HepG2 (cell line): ENCODE measurements around the gene TWNK. TPM values are rescaled to one million over a fixed set of nuclear protein-coding genes. Genes with fewer than 3 reads are reported as not detected.
A peak's percentile ranks its signal among the peaks of the same experiment; 100 is the strongest.

Experiments
- HIVEP1 ChIP-seq: sonication (generic); formaldehyde crosslinking; IDR thresholded peaks from 2 replicates; pipeline ENCODE4 v1.4.0; 2020; ENCODE audit warnings: mild to moderate bottlenecking, missing genetic modification reagents
- IKZF4 ChIP-seq: sonication (generic); formaldehyde crosslinking; IDR thresholded peaks from 2 replicates; pipeline ENCODE4 v1.5.1; 2020; ENCODE audit warnings: borderline replicate concordance, mild to moderate bottlenecking, low read depth, missing genetic modification reagents; ENCODE audit errors: not compliant biosample characterization
- KDM5B ChIP-seq: sonication (generic); formaldehyde crosslinking; IDR thresholded peaks from 2 replicates; pipeline ENCODE4 v1.4.0; 2020; ENCODE audit warnings: missing genetic modification reagents, mild to moderate bottlenecking, borderline replicate concordance
- MAFF ChIP-seq: IDR thresholded peaks from 2 replicates; pipeline ENCODE4 v1.6.1; 2011; ENCODE audit warnings: low read depth, low read length, improper control_type of control experiment
- MED8 ChIP-seq: sonication (generic); formaldehyde crosslinking; IDR thresholded peaks from 2 replicates; pipeline ENCODE4 v1.8.1; 2023; ENCODE audit warnings: mild to moderate bottlenecking, missing genetic modification reagents; ENCODE audit not compliant: insufficient replicate concordance
- PHF21A ChIP-seq: sonication (generic); formaldehyde crosslinking; IDR thresholded peaks from 2 replicates; pipeline ENCODE4 v1.5.0; 2020; ENCODE audit warnings: mild to moderate bottlenecking, missing genetic modification reagents
- SMAD9 ChIP-seq: sonication (generic); formaldehyde crosslinking; IDR thresholded peaks from 2 replicates; pipeline ENCODE4 v1.5.1; 2020; ENCODE audit warnings: mild to moderate bottlenecking, missing genetic modification reagents
- ZBTB21 ChIP-seq: sonication (generic); formaldehyde crosslinking; IDR thresholded peaks from 2 replicates; pipeline ENCODE4 v1.4.0; 2020; ENCODE audit warnings: missing genetic modification reagents
- ZBTB3 ChIP-seq: sonication (generic); formaldehyde crosslinking; IDR thresholded peaks from 2 replicates; pipeline ENCODE4 v1.4.0; 2020; ENCODE audit warnings: low read depth, mild to moderate bottlenecking, moderate library complexity, missing genetic modification reagents, borderline replicate concordance
- ZBTB42 ChIP-seq: sonication (generic); formaldehyde crosslinking; IDR thresholded peaks from 2 replicates; pipeline ENCODE4 v1.5.0; 2020; ENCODE audit warnings: mild to moderate bottlenecking, missing genetic modification reagents
- ZFX ChIP-seq: sonication (generic); formaldehyde crosslinking; IDR thresholded peaks from 2 replicates; pipeline ENCODE4 v1.4.0; 2020; ENCODE audit warnings: mild to moderate bottlenecking, low read depth, missing genetic modification reagents, moderate library complexity
- ZNF180 ChIP-seq: sonication (generic); formaldehyde crosslinking; IDR thresholded peaks from 2 replicates; pipeline ENCODE4 v1.4.0; 2020; ENCODE audit warnings: low read depth, missing genetic modification reagents, borderline replicate concordance
- ZNF251 ChIP-seq: sonication (generic); formaldehyde crosslinking; IDR thresholded peaks from 2 replicates; pipeline ENCODE4 v1.9.0; 2021; ENCODE audit warnings: mild to moderate bottlenecking, missing genetic modification reagents
- ZNF543 ChIP-seq: sonication (generic); formaldehyde crosslinking; IDR thresholded peaks from 2 replicates; pipeline ENCODE4 v1.4.0; 2020; ENCODE audit warnings: mild to moderate bottlenecking, missing genetic modification reagents
- ZSCAN9 ChIP-seq: IDR thresholded peaks from 2 replicates; pipeline ENCODE4 v1.6.1; 2016; ENCODE audit warnings: borderline replicate concordance
- polyA plus RNA-seq, 8 experiments: library from polyadenylated mRNA; depleted of rRNA in 3 of 8; stranded (reverse) in 7 of 8; unstranded in 1 of 8; fragments of >200 nt; fragmentation: Illumina TruSeq in 4 of 8; extraction: Trizol in 4 of 8; gene quantifications; 2 replicates each; pipeline versions ENCODE4 v1.2.1 to v1.2.3, GENCODE V29; 2011 to 2016; ENCODE audit warnings: low read depth in 4 of 8, missing spikeins in 1 of 8, mixed read lengths in 1 of 8; ENCODE audit not compliant: insufficient read depth in 1 of 8
- total RNA-seq, 5 experiments: library from RNA; depleted of rRNA; stranded (reverse); fragments of >200 nt; fragmentation: Illumina TruSeq; extraction: Trizol; gene quantifications; 2 replicates each; pipeline ENCODE4 v1.2.3, GENCODE V29; 2016; ENCODE audit warnings: low read depth in 1 of 5
- TF ChIP-seq, protein P1 (sequence below): sonication (generic); formaldehyde crosslinking; IDR thresholded peaks from 2 replicates; pipeline ENCODE4 v1.8.0; 2022; ENCODE audit warnings: missing genetic modification reagents, mild to moderate bottlenecking, moderate library complexity, borderline replicate concordance
- TF ChIP-seq, protein P2 (sequence below): IDR thresholded peaks from 2 replicates; pipeline ENCODE4 v1.6.1; 2016; ENCODE audit warnings: missing biosample characterization, missing genetic modification reagents, low read depth
- TF ChIP-seq, protein P3 (sequence below): sonication (generic); formaldehyde crosslinking; IDR thresholded peaks from 2 replicates; pipeline ENCODE4 v1.4.0; 2020; ENCODE audit warnings: mild to moderate bottlenecking, missing genetic modification reagents
- TF ChIP-seq, protein P4 (sequence below): sonication (generic); formaldehyde crosslinking; conservative IDR thresholded peaks from 2 replicates; pipeline ENCODE4 v1.4.0; 2020; ENCODE audit warnings: missing genetic modification reagents
- TF ChIP-seq, protein P5 (sequence below): IDR thresholded peaks from 2 replicates; pipeline ENCODE4 v1.6.1; 2018; ENCODE audit warnings: missing genetic modification reagents, mild to moderate bottlenecking, missing compliant biosample characterization

TWNK gene
- total and polyA plus RNA-seq, 2 of the 13 experiments (the other 11 are each of a cell fraction or from before 2014, with no cell fraction given) = 10.7 to 16.5 TPM

DNA sequence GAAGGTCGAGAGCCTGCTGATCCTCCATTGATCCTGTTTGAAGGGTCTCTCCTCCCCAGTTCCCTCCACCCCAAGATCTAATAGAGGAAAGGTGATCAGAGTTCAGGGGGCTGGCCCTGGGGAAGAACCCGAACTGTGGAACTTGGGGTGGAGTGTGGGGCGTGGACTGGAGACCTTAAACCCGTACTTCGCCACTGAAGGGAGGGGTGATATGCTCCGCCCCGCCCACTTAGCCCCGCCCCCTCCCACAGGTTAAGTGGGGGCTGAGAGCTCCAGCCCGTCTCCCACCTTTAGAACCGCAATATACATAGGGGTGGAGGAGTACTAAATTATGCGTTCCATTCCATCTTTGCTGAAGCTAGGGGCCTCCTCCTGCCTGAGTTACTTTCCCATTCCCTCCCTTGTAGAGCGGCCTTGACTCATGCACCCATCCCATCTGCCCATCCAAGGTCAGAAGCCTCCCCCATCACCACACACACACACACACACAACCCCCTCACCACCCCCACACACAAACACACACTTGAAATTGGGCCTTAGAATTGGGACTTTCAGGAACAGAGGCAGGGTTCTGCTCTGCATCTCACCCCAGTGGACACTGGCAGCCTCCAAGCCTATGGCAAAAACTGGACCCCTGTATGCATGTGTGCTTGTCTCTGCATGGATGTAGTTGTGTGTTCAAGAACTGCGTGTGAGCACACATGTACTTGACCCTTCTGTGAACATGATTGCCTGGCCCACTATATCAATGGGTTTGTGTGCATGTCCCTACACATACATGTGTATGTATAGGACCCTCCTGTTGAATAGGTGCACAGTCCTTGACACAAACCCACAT lies 17.0 kb upstream of the TWNK start (continued):
- no peak for TF ChIP-seq MAFF
- TF ChIP-seq, protein P1, sequence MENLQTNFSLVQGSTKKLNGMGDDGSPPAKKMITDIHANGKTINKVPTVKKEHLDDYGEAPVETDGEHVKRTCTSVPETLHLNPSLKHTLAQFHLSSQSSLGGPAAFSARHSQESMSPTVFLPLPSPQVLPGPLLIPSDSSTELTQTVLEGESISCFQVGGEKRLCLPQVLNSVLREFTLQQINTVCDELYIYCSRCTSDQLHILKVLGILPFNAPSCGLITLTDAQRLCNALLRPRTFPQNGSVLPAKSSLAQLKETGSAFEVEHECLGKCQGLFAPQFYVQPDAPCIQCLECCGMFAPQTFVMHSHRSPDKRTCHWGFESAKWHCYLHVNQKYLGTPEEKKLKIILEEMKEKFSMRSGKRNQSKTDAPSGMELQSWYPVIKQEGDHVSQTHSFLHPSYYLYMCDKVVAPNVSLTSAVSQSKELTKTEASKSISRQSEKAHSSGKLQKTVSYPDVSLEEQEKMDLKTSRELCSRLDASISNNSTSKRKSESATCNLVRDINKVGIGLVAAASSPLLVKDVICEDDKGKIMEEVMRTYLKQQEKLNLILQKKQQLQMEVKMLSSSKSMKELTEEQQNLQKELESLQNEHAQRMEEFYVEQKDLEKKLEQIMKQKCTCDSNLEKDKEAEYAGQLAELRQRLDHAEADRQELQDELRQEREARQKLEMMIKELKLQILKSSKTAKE (CRISPR knock-in tag) = no peak
- TF ChIP-seq KDM5B = no peak
- no peak for TF ChIP-seq PHF21A
- TF ChIP-seq ZNF180 (CRISPR knock-in tag) = no peak
- TF ChIP-seq, protein P2, sequence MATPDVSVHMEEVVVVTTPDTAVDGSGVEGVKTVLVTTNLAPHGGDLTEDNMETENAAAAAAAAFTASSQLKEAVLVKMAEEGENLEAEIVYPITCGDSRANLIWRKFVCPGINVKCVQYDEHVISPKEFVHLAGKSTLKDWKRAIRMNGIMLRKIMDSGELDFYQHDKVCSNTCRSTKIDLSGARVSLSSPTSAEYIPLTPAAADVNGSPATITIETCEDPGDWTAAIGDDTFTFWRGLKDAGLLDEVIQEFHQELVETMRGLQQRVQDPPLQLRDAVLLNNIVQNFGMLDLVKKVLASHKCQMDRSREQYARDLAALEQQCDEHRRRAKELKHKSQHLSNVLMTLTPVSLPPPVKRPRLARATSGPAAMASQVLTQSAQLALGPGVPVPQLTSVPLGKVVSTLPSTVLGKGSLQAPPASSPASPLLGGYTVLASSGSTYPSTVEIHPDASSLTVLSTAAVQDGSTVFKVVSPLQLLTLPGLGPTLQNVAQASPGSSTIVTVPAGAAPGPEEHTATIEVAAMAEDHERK (CRISPR knock-in tag) = no peak
- TF ChIP-seq HIVEP1 (CRISPR knock-in tag) = peak; percentile 22
- no peak for TF ChIP-seq SMAD9
- TF ChIP-seq, protein P3, sequence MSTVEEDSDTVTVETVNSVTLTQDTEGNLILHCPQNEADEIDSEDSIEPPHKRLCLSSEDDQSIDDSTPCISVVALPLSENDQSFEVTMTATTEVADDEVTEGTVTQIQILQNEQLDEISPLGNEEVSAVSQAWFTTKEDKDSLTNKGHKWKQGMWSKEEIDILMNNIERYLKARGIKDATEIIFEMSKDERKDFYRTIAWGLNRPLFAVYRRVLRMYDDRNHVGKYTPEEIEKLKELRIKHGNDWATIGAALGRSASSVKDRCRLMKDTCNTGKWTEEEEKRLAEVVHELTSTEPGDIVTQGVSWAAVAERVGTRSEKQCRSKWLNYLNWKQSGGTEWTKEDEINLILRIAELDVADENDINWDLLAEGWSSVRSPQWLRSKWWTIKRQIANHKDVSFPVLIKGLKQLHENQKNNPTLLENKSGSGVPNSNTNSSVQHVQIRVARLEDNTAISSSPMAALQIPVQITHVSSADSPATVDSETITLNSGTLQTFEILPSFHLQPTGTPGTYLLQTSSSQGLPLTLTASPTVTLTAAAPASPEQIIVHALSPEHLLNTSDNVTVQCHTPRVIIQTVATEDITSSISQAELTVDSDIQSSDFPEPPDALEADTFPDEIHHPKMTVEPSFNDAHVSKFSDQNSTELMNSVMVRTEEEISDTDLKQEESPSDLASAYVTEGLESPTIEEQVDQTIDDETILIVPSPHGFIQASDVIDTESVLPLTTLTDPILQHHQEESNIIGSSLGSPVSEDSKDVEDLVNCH = no peak
- TF ChIP-seq, protein P4, sequence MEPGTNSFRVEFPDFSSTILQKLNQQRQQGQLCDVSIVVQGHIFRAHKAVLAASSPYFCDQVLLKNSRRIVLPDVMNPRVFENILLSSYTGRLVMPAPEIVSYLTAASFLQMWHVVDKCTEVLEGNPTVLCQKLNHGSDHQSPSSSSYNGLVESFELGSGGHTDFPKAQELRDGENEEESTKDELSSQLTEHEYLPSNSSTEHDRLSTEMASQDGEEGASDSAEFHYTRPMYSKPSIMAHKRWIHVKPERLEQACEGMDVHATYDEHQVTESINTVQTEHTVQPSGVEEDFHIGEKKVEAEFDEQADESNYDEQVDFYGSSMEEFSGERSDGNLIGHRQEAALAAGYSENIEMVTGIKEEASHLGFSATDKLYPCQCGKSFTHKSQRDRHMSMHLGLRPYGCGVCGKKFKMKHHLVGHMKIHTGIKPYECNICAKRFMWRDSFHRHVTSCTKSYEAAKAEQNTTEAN (CRISPR knock-in tag) = peak; percentile 81
- TF ChIP-seq ZFX (CRISPR knock-in tag) = peak; percentile 9
- TF ChIP-seq IKZF4 (CRISPR knock-in tag) = peak; percentile 43
- TF ChIP-seq ZSCAN9 = no peak
- peak; percentile 74 for TF ChIP-seq MED8 (CRISPR knock-in tag)
- TF ChIP-seq ZBTB3 (CRISPR knock-in tag) = no peak
- no peak for TF ChIP-seq ZBTB42 (CRISPR knock-in tag)
- TF ChIP-seq, protein P5, sequence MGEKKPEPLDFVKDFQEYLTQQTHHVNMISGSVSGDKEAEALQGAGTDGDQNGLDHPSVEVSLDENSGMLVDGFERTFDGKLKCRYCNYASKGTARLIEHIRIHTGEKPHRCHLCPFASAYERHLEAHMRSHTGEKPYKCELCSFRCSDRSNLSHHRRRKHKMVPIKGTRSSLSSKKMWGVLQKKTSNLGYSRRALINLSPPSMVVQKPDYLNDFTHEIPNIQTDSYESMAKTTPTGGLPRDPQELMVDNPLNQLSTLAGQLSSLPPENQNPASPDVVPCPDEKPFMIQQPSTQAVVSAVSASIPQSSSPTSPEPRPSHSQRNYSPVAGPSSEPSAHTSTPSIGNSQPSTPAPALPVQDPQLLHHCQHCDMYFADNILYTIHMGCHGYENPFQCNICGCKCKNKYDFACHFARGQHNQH (CRISPR knock-in tag) = no peak; the same call in 1 of the 2 replicates
- TF ChIP-seq ZNF543 (CRISPR knock-in tag) = no peak
- no peak for TF ChIP-seq ZBTB21 (CRISPR knock-in tag)
- TF ChIP-seq ZNF251 = no peak
